Suprapubic skin (tissue), 4 donors: ENCODE measurements around the gene MACO1. TPM values are rescaled to one million over a fixed set of nuclear protein-coding genes. Genes with fewer than 3 reads are reported as not detected.

Experiments
- DNase-seq, 2 donors: peaks; one replicate each; pipeline ENCODE4 v3.0.0-alpha.2; 2019; ENCODE audit warnings: low spot score in 2 of 2
- H3K27ac ChIP-seq: fragments of 200-600 bp; sonication (generic); one replicate; pipeline ENCODE4 v1.5.1; 2019
- H3K27me3 ChIP-seq: fragments of 200-600 bp; sonication (generic); one replicate; pipeline ENCODE4 v1.5.1; 2019
- H3K36me3 ChIP-seq: fragments of 200-600 bp; sonication (generic); one replicate; pipeline ENCODE4 v1.5.1; 2019
- H3K4me1 ChIP-seq: fragments of 200-600 bp; sonication (generic); one replicate; pipeline ENCODE4 v1.5.1; 2019
- H3K4me3 ChIP-seq: fragments of 200-600 bp; sonication (generic); one replicate; pipeline ENCODE4 v1.5.1; 2019; ENCODE audit warnings: mild to moderate bottlenecking
- H3K9me3 ChIP-seq: fragments of 200-600 bp; sonication (generic); one replicate; pipeline ENCODE4 v1.5.1; 2019
- EP300 ChIP-seq: sonication (generic); formaldehyde crosslinking; IDR thresholded peaks from one replicate; pipeline ENCODE4 v1.6.1; 2017; ENCODE audit warnings: antibody characterized with exemption
- POLR2A ChIP-seq, 2 donors: fragments of 450-650 bp; IDR thresholded peaks; one replicate each; pipeline ENCODE4 v1.6.1; 2017; ENCODE audit warnings: antibody characterized with exemption in 2 of 2, mild to moderate bottlenecking in 2 of 2, moderate library complexity in 2 of 2
- POLR2AphosphoS5 ChIP-seq, 3 donors: sonication (generic); formaldehyde crosslinking; IDR thresholded peaks; one replicate each; pipeline ENCODE4 v1.6.1; 2017; ENCODE audit warnings: antibody characterized with exemption in 3 of 3
- WGBS: methylation state at CpG from one replicate; pipeline ENCODE4 v1.1.5; 2018; 5-methylcytosine and 5-hydroxymethylcytosine counted together
- total RNA-seq, 4 donors: library from RNA; depleted of rRNA; stranded (reverse); fragments of >200 nt; gene quantifications; one replicate each; pipeline ENCODE4 v1.1.0, GENCODE V29; 2016
- TF ChIP-seq, protein P1 (sequence below), 2 donors: fragments of 200-600 bp in 1 of 2; fragments of 450-650 bp in 1 of 2; sonication (generic) in 1 of 2; IDR thresholded peaks; one replicate each; pipeline ENCODE4 v1.5.1; 2016 to 2019; ENCODE audit warnings: antibody characterized with exemption in 2 of 2, mild to moderate bottlenecking in 1 of 2, moderate library complexity in 1 of 2

The MACO1 gene
- total RNA-seq, 4 donors from 2014 or later, result 13.2 to 22.0 (median 16.0) TPM

DNA sequence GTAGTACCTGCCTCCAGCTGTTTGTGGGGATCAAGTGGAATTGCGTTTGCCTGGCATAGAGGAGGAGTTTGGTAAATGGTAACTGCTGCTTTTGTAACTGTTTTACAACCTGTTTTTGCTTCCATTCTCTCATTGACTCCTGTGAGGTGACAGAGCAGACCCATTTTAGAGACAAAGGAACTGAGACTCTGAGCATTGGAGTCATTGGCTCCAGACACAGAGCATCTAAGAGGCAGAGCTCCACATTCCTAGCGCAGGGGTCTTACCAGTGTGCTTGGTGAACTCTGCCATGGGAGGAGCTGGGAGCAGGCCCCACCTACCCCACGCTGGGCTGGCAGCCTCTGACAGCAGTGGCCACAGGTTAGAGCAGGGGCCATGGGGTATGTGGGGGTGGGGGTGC, 115.1 kb downstream of the MACO1 start:
- DNase-seq, result no peak
- peaks cover 41% of the 10 kb centered on the region for H3K4me1 ChIP-seq
- no peak overlapping the region for H3K4me3 ChIP-seq
- H3K9me3 ChIP-seq, result no peaks in the 10 kb centered on the region
- no peak overlapping the region for H3K27ac ChIP-seq
- H3K36me3 ChIP-seq, result no peaks in the 10 kb centered on the region
- no peaks in the 10 kb centered on the region for H3K27me3 ChIP-seq
- TF ChIP-seq POLR2AphosphoS5 (IDR thresholded peaks at IDR 0.05), result no peak
- TF ChIP-seq POLR2A (IDR thresholded peaks at IDR 0.05), result no peak
- TF ChIP-seq, protein P1, sequence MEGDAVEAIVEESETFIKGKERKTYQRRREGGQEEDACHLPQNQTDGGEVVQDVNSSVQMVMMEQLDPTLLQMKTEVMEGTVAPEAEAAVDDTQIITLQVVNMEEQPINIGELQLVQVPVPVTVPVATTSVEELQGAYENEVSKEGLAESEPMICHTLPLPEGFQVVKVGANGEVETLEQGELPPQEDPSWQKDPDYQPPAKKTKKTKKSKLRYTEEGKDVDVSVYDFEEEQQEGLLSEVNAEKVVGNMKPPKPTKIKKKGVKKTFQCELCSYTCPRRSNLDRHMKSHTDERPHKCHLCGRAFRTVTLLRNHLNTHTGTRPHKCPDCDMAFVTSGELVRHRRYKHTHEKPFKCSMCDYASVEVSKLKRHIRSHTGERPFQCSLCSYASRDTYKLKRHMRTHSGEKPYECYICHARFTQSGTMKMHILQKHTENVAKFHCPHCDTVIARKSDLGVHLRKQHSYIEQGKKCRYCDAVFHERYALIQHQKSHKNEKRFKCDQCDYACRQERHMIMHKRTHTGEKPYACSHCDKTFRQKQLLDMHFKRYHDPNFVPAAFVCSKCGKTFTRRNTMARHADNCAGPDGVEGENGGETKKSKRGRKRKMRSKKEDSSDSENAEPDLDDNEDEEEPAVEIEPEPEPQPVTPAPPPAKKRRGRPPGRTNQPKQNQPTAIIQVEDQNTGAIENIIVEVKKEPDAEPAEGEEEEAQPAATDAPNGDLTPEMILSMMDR (IDR thresholded peaks at IDR 0.05), result no peak
- no peak for TF ChIP-seq EP300
- WGBS, result 64% methylated on average over 1 of the region's 3 CpGs

DNA sequence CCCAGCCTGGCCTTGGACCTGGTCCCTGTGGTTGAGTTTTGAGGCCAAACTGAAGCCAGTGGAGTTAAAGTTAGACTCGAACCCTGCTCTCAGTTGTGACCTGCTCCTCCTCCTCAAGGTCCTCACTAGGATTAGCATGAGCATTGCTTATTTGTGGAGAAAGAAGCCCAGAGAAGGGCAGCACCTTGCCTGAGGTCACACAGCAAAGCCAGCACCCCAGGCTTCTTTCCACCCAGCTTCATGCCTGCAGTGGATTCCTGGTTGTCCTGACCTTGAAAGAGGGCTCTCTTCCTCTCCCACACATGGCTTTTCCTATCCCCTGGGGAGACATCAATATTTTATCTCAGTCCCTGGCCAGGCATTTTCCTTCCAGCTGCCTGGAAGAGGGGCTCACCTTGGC, 115.5 kb downstream of the MACO1 start:
- Histone ChIP-seq H3K27me3 (no peaks in the 10 kb centered on the region), H3K27ac (no peak overlapping the region), H3K9me3 (no peaks in the 10 kb centered on the region), H3K4me3 (no peak overlapping the region), H3K36me3 (no peaks in the 10 kb centered on the region), H3K4me1 (peaks cover 42% of the 10 kb centered on the region)
- no peak for DNase-seq
- 86% methylated on average over 1 of the region's 1 CpG for WGBS
- TF ChIP-seq, protein P1 (IDR thresholded peaks at IDR 0.05), result no peak
- TF ChIP-seq EP300 (no peak), POLR2A (IDR thresholded peaks at IDR 0.05) (no peak), POLR2AphosphoS5 (IDR thresholded peaks at IDR 0.05) (no peak)

DNA sequence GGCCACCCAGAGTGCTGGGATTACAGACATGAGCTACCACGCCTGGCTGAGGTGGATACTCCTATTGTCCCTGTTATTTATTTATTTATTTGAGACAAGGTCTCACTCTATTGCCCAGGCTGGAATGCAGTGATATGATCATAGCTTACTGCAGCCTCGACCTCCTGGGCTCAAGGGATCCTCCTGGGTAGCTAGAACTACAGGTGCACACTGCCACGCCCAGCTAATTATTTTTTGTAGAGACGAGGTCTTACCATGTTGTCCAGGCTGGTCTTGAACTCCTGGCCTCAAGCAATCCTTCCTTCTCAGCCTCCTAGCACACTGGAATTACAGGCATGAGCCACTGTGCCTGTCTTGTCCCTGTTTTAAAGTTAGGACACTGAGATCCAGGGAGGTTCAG, 117.9 kb downstream of the MACO1 start:
- TF ChIP-seq POLR2AphosphoS5 (IDR thresholded peaks at IDR 0.05) (no peak), POLR2A (IDR thresholded peaks at IDR 0.05) (no peak), EP300 (no peak)
- TF ChIP-seq, protein P1 (IDR thresholded peaks at IDR 0.05), result no peak
- Histone ChIP-seq H3K36me3 (no peaks in the 10 kb centered on the region), H3K27me3 (no peaks in the 10 kb centered on the region), H3K9me3 (no peaks in the 10 kb centered on the region), H3K4me3 (no peak overlapping the region), H3K4me1 (peaks cover 46% of the 10 kb centered on the region), H3K27ac (no peak overlapping the region)
- WGBS, result 77% methylated on average over 4 of the region's 4 CpGs
- no peak for DNase-seq

DNA sequence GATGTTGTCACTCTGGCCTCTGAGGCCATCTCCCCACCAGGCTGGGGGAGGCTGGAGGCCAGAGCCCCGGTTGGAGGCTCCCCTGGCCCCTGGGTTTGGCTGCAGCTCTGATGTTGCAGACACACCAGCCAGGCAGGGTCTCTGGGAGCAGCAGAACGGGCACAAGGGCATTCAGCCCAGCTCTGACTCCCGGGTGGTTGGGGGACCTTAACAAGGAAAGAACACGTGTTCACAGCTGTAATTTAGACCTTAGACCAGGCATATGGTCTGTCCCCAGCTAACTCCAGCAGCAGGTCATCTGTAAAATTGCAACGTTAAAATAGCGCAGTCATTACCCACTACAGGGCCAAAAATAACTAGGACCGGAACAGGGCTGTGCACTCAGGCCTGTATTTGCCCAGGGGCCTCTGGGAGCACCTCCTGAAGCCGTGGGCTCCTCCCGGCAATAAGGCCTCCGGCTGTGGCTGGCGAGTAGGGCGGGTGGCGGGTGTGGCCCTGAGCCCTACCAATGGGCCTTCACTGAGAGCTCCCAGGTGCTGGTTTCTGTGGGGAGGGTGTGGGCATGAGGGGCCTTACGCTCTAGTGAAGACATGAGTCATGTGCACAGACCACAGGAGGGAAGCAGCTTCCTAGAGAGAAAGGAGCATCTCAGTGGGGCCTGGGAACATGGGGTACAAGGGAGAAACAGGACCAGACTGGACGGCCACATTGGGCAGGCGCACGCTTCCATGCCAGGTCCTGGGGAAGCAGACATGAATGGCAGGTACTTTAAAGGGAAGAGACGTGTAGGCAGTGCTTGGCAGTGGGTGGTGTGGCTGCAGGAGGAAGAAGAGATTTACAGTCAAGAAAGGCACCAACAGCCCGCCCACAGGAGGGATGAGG, 118.8 kb downstream of the MACO1 start:
- TF ChIP-seq POLR2A (IDR thresholded peaks at IDR 0.05) (no peak), POLR2AphosphoS5 (IDR thresholded peaks at IDR 0.05) (no peak), EP300 (no peak)
- TF ChIP-seq, protein P1 (IDR thresholded peaks at IDR 0.05), result no peak
- H3K27ac ChIP-seq, result no peak overlapping the region
- no peak for DNase-seq
- no peaks in the 10 kb centered on the region for H3K9me3 ChIP-seq
- H3K27me3 ChIP-seq, result no peaks in the 10 kb centered on the region
- no peaks in the 10 kb centered on the region for H3K36me3 ChIP-seq
- WGBS, result 41% methylated on average over 15 of the region's 19 CpGs
- H3K4me1 ChIP-seq, result peaks cover 44% of the 10 kb centered on the region
- H3K4me3 ChIP-seq, result no peak overlapping the region

Other genes starting within 250 kb of the MACO1 start
- 10 to 100 TPM; 37.2 to 57.9 (median 46.2) TPM for gene SYF2, start 198.4 kb upstream of the MACO1 start, total RNA-seq
- 100 to 1,000 TPM in 3 of 4 donors, 10 to 100 TPM in 1; 78.9 to 304 (median 120) TPM for gene RSRP1, start 183.4 kb upstream of the MACO1 start, total RNA-seq
- gene RHD, start 158.4 kb upstream of the MACO1 start, total RNA-seq, result not detected
- gene TMEM50A, start 92.6 kb upstream of the MACO1 start, total RNA-seq, result 10 to 100 TPM; 57.6 to 87.9 (median 72.8) TPM
- 1 to 10 TPM in 1 of 4 donors, under 1 TPM in 2, not detected in 1; 0.34 to 1.1 (median 0.56) TPM for gene RHCE, start 10.1 kb upstream of the MACO1 start, total RNA-seq
- 10 to 100 TPM; 28.0 to 50.5 (median 40.7) TPM for gene LDLRAP1, start 112.7 kb downstream of the MACO1 start, total RNA-seq
- 10 to 100 TPM in 1 of 4 donors, 1 to 10 TPM in 3; 7.3 to 15.2 (median 8.0) TPM for gene MAN1C1, start 185.9 kb downstream of the MACO1 start, total RNA-seq